Mammary epithelial cell (primary cell): ENCODE measurements around the gene RXYLT1.

Experiments used
- EZH2 ChIP-seq: IDR thresholded peaks from 2 replicates; pipeline ENCODE4 v1.6.1; 2012; ENCODE audit warnings: low read length, inconsistent platforms, borderline replicate concordance
- TF ChIP-seq, protein P1 (sequence below), 2 donors: IDR thresholded peaks in 1 of 2; conservative IDR thresholded peaks in 1 of 2; 2 replicates each; pipeline ENCODE4 v1.5.1; 2011 to 2012; ENCODE audit warnings: inconsistent platforms in 2 of 2, low read length in 2 of 2, mild to moderate bottlenecking in 2 of 2, control low read depth in 1 of 2, low read depth in 1 of 2; ENCODE audit not compliant: insufficient read depth in 1 of 2; ENCODE audit errors: extremely low read depth in 1 of 2

DNA sequence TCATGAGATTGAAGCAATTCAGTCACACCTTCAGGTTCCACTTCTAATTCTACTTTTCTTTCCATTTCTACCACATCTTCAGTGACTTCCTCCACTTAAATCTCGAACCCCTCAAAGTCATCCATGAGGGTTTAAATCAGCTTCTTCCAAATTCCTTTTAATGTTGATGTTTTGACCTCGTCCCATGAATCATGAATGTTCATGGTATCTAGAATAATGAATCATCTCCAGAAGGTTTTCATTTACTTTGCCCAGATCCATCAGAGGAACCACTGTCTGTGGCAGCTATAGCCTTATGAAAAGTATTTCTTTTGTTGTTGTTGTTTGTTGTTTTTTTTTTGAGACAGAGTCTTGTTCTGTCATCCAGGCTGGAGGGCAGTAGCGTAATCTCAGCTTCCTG lies 7.6 kb downstream of the RXYLT1 start:
- TF ChIP-seq, protein P1, sequence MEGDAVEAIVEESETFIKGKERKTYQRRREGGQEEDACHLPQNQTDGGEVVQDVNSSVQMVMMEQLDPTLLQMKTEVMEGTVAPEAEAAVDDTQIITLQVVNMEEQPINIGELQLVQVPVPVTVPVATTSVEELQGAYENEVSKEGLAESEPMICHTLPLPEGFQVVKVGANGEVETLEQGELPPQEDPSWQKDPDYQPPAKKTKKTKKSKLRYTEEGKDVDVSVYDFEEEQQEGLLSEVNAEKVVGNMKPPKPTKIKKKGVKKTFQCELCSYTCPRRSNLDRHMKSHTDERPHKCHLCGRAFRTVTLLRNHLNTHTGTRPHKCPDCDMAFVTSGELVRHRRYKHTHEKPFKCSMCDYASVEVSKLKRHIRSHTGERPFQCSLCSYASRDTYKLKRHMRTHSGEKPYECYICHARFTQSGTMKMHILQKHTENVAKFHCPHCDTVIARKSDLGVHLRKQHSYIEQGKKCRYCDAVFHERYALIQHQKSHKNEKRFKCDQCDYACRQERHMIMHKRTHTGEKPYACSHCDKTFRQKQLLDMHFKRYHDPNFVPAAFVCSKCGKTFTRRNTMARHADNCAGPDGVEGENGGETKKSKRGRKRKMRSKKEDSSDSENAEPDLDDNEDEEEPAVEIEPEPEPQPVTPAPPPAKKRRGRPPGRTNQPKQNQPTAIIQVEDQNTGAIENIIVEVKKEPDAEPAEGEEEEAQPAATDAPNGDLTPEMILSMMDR (conservative IDR thresholded peaks at IDR 0.05 in 1 of 2, IDR thresholded peaks at IDR 0.05 in 1 of 2; ENCODE audit: extremely low read depth in 1 of 2, insufficient read depth in 1 of 2, low read depth in 1 of 2, low read length in 2 of 2) = no peak
- TF ChIP-seq EZH2 = no peak
